Heart right ventricle (tissue), 16 donors: ENCODE data around the gene GPS1. TPM values are rescaled to one million over a fixed set of nuclear protein-coding genes. Genes with fewer than 3 reads are reported as not detected.

Experiments used
- ATAC-seq, 8 donors: fragments of 200-7000 bp; cut with Tn5 transposase; one replicate each; pipeline ENCODE4 v1.9.1; 2020; ENCODE audit warnings: mild to moderate bottlenecking in 8 of 8, moderate library complexity in 8 of 8, moderate number of reproducible peaks in 1 of 8
- DNase-seq, 2 donors: peaks; one replicate each; pipeline ENCODE4 v3.0.0-alpha.2; 2020
- H3K27ac ChIP-seq, 10 donors: fragments of 200-600 bp; sonication (generic) in 2 of 10; one replicate each; pipeline versions ENCODE4 v1.5.0 to v1.8.0; 2020 to 2022; ENCODE audit warnings: mild to moderate bottlenecking in 3 of 10
- H3K27me3 ChIP-seq, 7 donors: fragments of 200-600 bp; one replicate each; pipeline ENCODE4 v1.8.0; 2021 to 2022; ENCODE audit warnings: mild to moderate bottlenecking in 2 of 7
- H3K36me3 ChIP-seq, 9 donors: fragments of 200-600 bp; sonication (generic) in 1 of 9; one replicate each; pipeline versions ENCODE4 v1.5.0 to v1.8.0; 2020 to 2022; ENCODE audit warnings: mild to moderate bottlenecking in 2 of 9
- H3K4me1 ChIP-seq, 9 donors: fragments of 200-600 bp; sonication (generic) in 1 of 9; one replicate each; pipeline versions ENCODE4 v1.5.0 to v1.8.0; 2020 to 2022; ENCODE audit warnings: mild to moderate bottlenecking in 4 of 9
- H3K4me3 ChIP-seq, 10 donors: fragments of 200-600 bp; sonication (generic) in 2 of 10; one replicate each; pipeline versions ENCODE4 v1.5.0 to v1.8.0; 2020 to 2022; ENCODE audit warnings: mild to moderate bottlenecking in 7 of 10, moderate library complexity in 2 of 10
- H3K9me3 ChIP-seq, 11 donors: fragments of 200-600 bp in 10 of 11; sonication (generic) in 2 of 11; one replicate each; pipeline versions ENCODE4 v1.5.0 to v1.8.0; 2013 to 2022; ENCODE audit warnings: mild to moderate bottlenecking in 2 of 11, control low read depth in 1 of 11, moderate library complexity in 1 of 11
- WGBS, 2 donors: extraction: QIAGEN DNeasy Blood & Tissue Kit; methylation state at CpG; one replicate each; pipeline ENCODE4 v1.1.7; 2013; ENCODE audit warnings: inconsistent platforms in 1 of 2; 5-methylcytosine and 5-hydroxymethylcytosine counted together
- intact Hi-C, 10 donors: fragments of 100-400 bp; cut with DNase I; formaldehyde crosslinking; loops; one replicate each; pipeline versions ENCODE4 v1.11.1 to v1.14.2; 2022
- polyA plus RNA-seq, 2 donors: library from polyadenylated mRNA; stranded (reverse); fragments of 200-250 nt; gene quantifications; one replicate each; pipeline ENCODE4 v1.2.3, GENCODE V29; 2013
- total RNA-seq, 10 donors: library from RNA; stranded (reverse); fragmentation: NEBNext Ultra II Directional in 3 of 10; extraction: Animal tissue kit (Norgen Biotek cat#: 25700) in 3 of 10; gene quantifications; one replicate each; pipeline versions ENCODE4 v1.2.1 to v1.2.4, GENCODE V29; 2021 to 2023
- TF ChIP-seq, protein P1 (sequence below), 9 donors: fragments of 200-600 bp; sonication (generic) in 2 of 9; IDR thresholded peaks; one replicate each; pipeline versions ENCODE4 v1.5.0 to v1.8.0; 2021 to 2022; ENCODE audit warnings: antibody characterized with exemption in 9 of 9, mild to moderate bottlenecking in 5 of 9, moderate library complexity in 1 of 9
- donor health status: Arrhythmogenic right ventricular cardiomyopathy.
- donor health status: ischemic (EF 13 %, LVEDD 7.1; RV severe dilation, severe dysfunction).
- donor health status: healthy with polysubstance abuse.
- donor health status: DM: no; HTN: yes; CAD: no.
- donor health status: DM: no; HTN: no; CAD: no.
- donor health status: ischemic (EF 25% LVEDD 6.9; RV normal size, moderate dysfunction).
- donor health status: ischemic (EF 25% LVEDD 5.7; RV mildly dilated, moderate dysfunction).
- donor health status: healthy.
- donor health status: DM: yes; HTN: yes; CAD: no.
- donor health status: Ischemic cardiomyopathy.
- donor health status: ischemic (EF 35%, LVEDD 5.7; RV mildly dilated, moderate dysfunction).
- donor health status: nonischemic (EF 11% LVEDD 7.7; RV severe dilation, severe dysfunction).
- donor health status: DM: yes; HTN: yes; CAD: no.
- donor health status: PGD.
- donor health status: ischemic (EF 29% LVEDD 5.4; RV normal size, mild dysfunction).
- donor health status: nonischemic (EF 23%, LVEDD 6.1; RV moderate dilation, normal function).

Gene GPS1
- total and polyA plus RNA-seq, 12 donors, result 68.9 to 183 (median 81.9) TPM

DNA sequence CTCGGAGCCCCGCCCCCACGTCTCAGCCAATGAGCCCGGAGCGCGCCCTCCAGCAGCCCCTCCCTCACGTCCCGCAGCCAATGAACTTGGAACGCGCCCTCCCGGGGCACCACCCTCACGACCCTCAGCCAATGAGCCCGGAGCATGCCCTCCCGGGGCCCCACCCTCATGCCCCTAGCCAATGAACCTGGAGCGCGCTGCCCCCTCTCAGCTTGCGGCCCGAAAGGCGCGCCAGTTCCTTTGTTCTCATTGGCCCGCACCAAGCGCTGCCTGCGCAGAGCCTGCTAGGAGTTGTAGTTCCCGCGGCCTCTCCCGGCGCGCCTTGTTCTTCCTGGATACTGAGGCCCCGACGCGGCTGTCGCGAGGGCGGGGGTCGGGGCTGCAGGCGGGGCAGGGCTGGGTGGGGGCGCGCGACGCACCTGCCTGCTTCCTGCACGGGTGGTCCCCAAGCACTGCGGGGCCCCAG lies 28.7 kb upstream of the GPS1 start, which contains the start of gene LRRC45:
LRRC45 (plus strand) TSS at position 325 of the 466 bp plus-strand sequence. CDS start 339 bp downstream, outside the sequence.
- peak; percentile 100 for DNase-seq
- ATAC-seq, result peak; percentile 92 to 98 (median 96)
- H3K4me3 ChIP-seq, result peak within 1 kb of the TSS; percentile 75 to 100 (median 93)
- no peaks in the 10 kb centered on the region for H3K9me3 ChIP-seq
- 0 to 1% methylated on average over 33 to 42 of the region's 42 CpGs for WGBS, 2 donors
- intact Hi-C loops, result no loop called here
- no peaks in the 10 kb centered on the region for H3K27me3 ChIP-seq
- H3K27ac ChIP-seq, result peak within 1 kb of the TSS in 9 of 10 donors; percentile 61 to 87 (median 79)
- H3K36me3 ChIP-seq, result peaks cover 0 to 13% (median 0%) of the 10 kb centered on the region in 9 donors
- H3K4me1 ChIP-seq, result peaks cover 19 to 34% (median 29%) of the 10 kb centered on the region in 9 donors
- TF ChIP-seq, protein P1, sequence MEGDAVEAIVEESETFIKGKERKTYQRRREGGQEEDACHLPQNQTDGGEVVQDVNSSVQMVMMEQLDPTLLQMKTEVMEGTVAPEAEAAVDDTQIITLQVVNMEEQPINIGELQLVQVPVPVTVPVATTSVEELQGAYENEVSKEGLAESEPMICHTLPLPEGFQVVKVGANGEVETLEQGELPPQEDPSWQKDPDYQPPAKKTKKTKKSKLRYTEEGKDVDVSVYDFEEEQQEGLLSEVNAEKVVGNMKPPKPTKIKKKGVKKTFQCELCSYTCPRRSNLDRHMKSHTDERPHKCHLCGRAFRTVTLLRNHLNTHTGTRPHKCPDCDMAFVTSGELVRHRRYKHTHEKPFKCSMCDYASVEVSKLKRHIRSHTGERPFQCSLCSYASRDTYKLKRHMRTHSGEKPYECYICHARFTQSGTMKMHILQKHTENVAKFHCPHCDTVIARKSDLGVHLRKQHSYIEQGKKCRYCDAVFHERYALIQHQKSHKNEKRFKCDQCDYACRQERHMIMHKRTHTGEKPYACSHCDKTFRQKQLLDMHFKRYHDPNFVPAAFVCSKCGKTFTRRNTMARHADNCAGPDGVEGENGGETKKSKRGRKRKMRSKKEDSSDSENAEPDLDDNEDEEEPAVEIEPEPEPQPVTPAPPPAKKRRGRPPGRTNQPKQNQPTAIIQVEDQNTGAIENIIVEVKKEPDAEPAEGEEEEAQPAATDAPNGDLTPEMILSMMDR (IDR thresholded peaks at IDR 0.05), result no peak

DNA sequence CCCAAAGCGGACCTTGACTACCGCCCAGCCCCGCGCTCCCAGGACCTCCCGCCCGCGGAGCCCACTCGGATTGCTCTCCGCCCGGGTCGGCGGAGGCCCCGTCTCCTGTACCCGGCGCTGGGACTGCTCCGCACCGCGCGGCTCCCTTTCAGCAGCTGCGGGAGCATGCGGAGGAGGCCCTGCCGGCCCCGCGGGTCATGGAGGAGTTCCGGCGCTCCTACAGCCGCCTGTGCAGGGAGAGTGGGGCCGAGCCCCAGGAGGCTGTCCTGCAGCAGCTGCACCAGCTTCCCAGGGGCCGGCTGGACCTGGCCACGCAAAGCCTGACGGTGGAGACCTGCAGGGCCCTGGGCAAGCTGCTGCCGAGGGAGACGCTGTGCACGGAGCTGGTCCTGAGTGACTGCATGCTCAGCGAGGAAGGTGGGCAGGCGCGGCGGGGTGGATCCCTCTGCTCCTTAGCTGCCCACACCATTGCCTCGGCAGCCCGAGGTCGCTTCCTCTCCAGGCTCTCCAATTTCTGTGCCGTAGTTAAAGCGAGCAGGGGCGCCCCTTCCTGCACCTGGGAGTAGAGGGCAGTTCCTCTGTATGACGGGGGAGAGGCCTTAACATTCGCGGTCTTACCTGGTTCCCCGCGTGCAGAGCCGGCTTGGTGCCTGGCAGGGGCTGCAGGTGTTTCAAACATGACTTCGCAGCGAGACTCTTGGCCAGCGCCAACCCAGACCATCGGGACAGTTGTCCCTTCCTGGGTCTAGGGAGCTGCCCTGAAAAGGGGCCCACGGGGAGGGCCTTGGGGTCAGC lies 28.1 kb upstream of the GPS1 start:
- Histone ChIP-seq H3K27me3 (no peaks in the 10 kb centered on the region), H3K4me1 (peaks cover 19 to 34% (median 29%) of the 10 kb centered on the region in 9 donors), H3K9me3 (no peaks in the 10 kb centered on the region), H3K4me3 (peak overlapping the region; percentile 75 to 100 (median 89)), H3K27ac (peak overlapping the region in 9 of 10 donors; percentile 32 to 74 (median 53)), H3K36me3 (peaks cover 0 to 9% (median 0%) of the 10 kb centered on the region in 9 donors)
- DNase-seq, result no peak
- ATAC-seq, result peak in 3 of 8 donors; percentile 0 to 3 (median 0)
- TF ChIP-seq, protein P1 (IDR thresholded peaks at IDR 0.05), result no peak
- WGBS, 2 donors, result 7% methylated on average over 52 to 55 of the region's 55 CpGs
- intact Hi-C loops, result no loop called here

- WGBS, 2 donors, result 92 to 95% methylated on average over 17 of the region's 17 CpGs
- Histone ChIP-seq H3K27ac (no peak overlapping the region), H3K9me3 (no peaks in the 10 kb centered on the region), H3K4me3 (no peak overlapping the region), H3K36me3 (peaks cover 0 to 8% (median 0%) of the 10 kb centered on the region in 9 donors), H3K27me3 (no peaks in the 10 kb centered on the region), H3K4me1 (peaks cover 19 to 44% (median 32%) of the 10 kb centered on the region in 9 donors)
- intact Hi-C loops, result no loop called here
- ATAC-seq (no peak), DNase-seq (no peak)
- TF ChIP-seq, protein P1 (IDR thresholded peaks at IDR 0.05), result no peak
Observed at GRCh38 chr17:82024859-82025258, 26.8 kb upstream of the GPS1 start.

DNA sequence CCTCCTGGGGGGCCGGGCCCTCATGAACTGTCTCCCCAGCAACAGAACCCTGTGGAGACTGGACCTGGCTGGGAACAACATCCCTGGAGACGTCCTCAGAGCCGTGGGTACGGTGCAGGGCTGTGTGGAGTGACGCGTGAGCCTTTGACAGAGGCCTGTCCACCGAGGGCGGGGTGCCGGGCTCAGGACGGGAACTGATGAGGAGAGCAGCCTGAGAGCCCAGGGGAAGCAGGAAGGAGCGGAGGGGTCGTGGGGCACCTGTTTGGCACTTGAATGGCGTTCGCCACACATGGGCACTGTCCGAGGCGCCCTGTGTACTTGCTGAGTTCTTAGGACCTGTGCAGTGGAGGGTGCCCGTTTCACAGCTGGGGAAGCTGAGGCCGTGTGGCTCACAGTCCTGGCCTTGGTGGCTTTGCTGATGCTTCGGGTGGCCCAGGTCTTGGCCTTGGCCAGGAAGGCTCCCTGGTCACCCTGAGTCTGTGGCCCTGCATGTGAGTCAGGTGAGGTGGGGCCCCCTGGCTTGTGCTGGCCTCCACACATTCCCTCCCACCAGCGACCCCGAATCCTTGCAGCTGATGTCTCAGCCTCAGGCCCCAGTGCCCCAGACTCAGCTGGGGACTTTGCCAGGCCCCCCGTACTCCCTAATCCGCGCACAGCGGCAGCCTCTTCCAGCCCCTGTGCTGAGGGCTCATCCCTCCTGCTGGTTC lies 26.1 kb upstream of the GPS1 start:
- no peak overlapping the region for H3K4me3 ChIP-seq
- 93 to 95% methylated on average over 25 of the region's 25 CpGs for WGBS, 2 donors
- DNase-seq, result no peak

More for the DNA sequence above, 26.1 kb upstream of the GPS1 start:
- ATAC-seq, result no peak
- intact Hi-C loops, result no loop called here
- peaks cover 0 to 8% (median 0%) of the 10 kb centered on the region in 9 donors for H3K36me3 ChIP-seq
- no peaks in the 10 kb centered on the region for H3K27me3 ChIP-seq
- TF ChIP-seq, protein P1 (IDR thresholded peaks at IDR 0.05), result no peak
- H3K27ac ChIP-seq, result no peak overlapping the region
- H3K9me3 ChIP-seq, result no peaks in the 10 kb centered on the region
- H3K4me1 ChIP-seq, result peaks cover 24 to 48% (median 39%) of the 10 kb centered on the region in 9 donors
